Neural progenitor cell (in vitro differentiated cells): ENCODE data around the gene IFIT1B. TPM values are rescaled to one million over a fixed set of nuclear protein-coding genes. Genes with fewer than 3 reads are reported as not detected.

ENCODE experiments used
- DNase-seq: peaks from one replicate; pipeline ENCODE4 v3.0.0-alpha.2; 2016; ENCODE audit warnings: low spot score
- H2AFZ ChIP-seq: fragments of 200-600 bp; sonication (generic); replicated peaks from 2 replicates; pipeline ENCODE4 v1.6.1; 2016; ENCODE audit warnings: antibody characterized with exemption
- H3F3A ChIP-seq: fragments of 200-600 bp; sonication (generic); 2 replicates; pipeline ENCODE4 v1.6.1; 2016; ENCODE audit warnings: antibody characterized with exemption, low read depth
- H3K27ac ChIP-seq: fragments of 200-600 bp; sonication (generic); 2 replicates; pipeline ENCODE4 v1.5.1; 2016; ENCODE audit warnings: mild to moderate bottlenecking
- H3K27me3 ChIP-seq: fragments of 200-600 bp; sonication (generic); 2 replicates; pipeline ENCODE4 v1.6.1; 2016; ENCODE audit warnings: mild to moderate bottlenecking, moderate library complexity
- H3K36me3 ChIP-seq: fragments of 200-600 bp; sonication (generic); 2 replicates; pipeline ENCODE4 v1.5.1; 2016
- H3K4me1 ChIP-seq: fragments of 200-600 bp; sonication (generic); 2 replicates; pipeline ENCODE4 v1.6.1; 2016; ENCODE audit warnings: mixed run types
- H3K4me2 ChIP-seq: fragments of 200-600 bp; sonication (generic); 2 replicates; pipeline ENCODE4 v1.6.1; 2016
- H3K4me3 ChIP-seq: fragments of 200-600 bp; sonication (generic); 2 replicates; pipeline ENCODE4 v1.5.1; 2016
- H3K79me2 ChIP-seq: fragments of 200-600 bp; sonication (generic); 2 replicates; pipeline ENCODE4 v1.6.1; 2016; ENCODE audit warnings: low read depth
- H3K9ac ChIP-seq: fragments of 200-600 bp; sonication (generic); 2 replicates; pipeline ENCODE4 v1.6.1; 2016
- H3K9me3 ChIP-seq: fragments of 200-600 bp; sonication (generic); 2 replicates; pipeline ENCODE4 v1.5.1; 2016; ENCODE audit warnings: low read depth
- H4K20me1 ChIP-seq: fragments of 200-600 bp; sonication (generic); 2 replicates; pipeline ENCODE4 v1.6.1; 2016; ENCODE audit warnings: low read depth
- H3K27ac Mint-ChIP-seq: 3 replicates; pipeline ENCODE4 v1.8.0; 2021; ENCODE audit warnings: mixed read lengths
- H3K27me3 Mint-ChIP-seq: 2 replicates; pipeline ENCODE4 v1.8.0; 2022; ENCODE audit warnings: low read depth, mild to moderate bottlenecking, inconsistent platforms, moderate library complexity, mixed read lengths; ENCODE audit not compliant: insufficient read depth
- H3K36me3 Mint-ChIP-seq: 3 replicates; pipeline ENCODE4 v1.8.0; 2021; ENCODE audit warnings: mixed read lengths
- H3K4me1 Mint-ChIP-seq: 3 replicates; pipeline ENCODE4 v1.8.0; 2021; ENCODE audit warnings: mixed read lengths
- H3K4me3 Mint-ChIP-seq: 3 replicates; pipeline ENCODE4 v1.8.0; 2021; ENCODE audit warnings: mild to moderate bottlenecking, moderate library complexity, mixed read lengths
- H3K9me3 Mint-ChIP-seq: 3 replicates; pipeline ENCODE4 v1.8.0; 2020; ENCODE audit warnings: mixed read lengths
- CTCF ChIP-seq: fragments of 200-600 bp; sonication (generic); IDR thresholded peaks from 2 replicates; pipeline ENCODE4 v1.5.1; 2017; ENCODE audit warnings: antibody characterized with exemption, mild to moderate bottlenecking
- EZH2 ChIP-seq: fragments of 200-600 bp; sonication (generic); IDR thresholded peaks from 2 replicates; pipeline ENCODE4 v1.6.1; 2017; ENCODE audit warnings: antibody characterized with exemption, mild to moderate bottlenecking, moderate library complexity
- EZH2phosphoT487 ChIP-seq: fragments of 200-600 bp; sonication (generic); IDR thresholded peaks from 2 replicates; pipeline ENCODE4 v1.6.1; 2017; ENCODE audit warnings: antibody characterized with exemption
- total RNA-seq: library from RNA; depleted of rRNA; stranded (reverse); fragments of >200 nt; gene quantifications from 2 replicates; pipeline ENCODE4 v1.2.3, GENCODE V29; 2015; ENCODE audit warnings: low replicate concordance

IFIT1B gene
- total RNA-seq, 1 donor from 2014 or later, result not detected

GRCh38 chr10:89343089-89343767 lies 34.6 kb upstream of the IFIT1B start:
- peaks cover 20% of the 10 kb centered on the region for H3F3A ChIP-seq
- no peaks in the 10 kb centered on the region for H3K9me3 ChIP-seq
- Mint-ChIP-seq H3K4me3 (no peak overlapping the region), H3K27ac (peak overlapping the region; percentile 20), H3K36me3 (peaks cover 3% of the 10 kb centered on the region), H3K27me3 (peaks cover 2% of the 10 kb centered on the region), H3K9me3 (no peaks in the 10 kb centered on the region), H3K4me1 (peaks cover 38% of the 10 kb centered on the region)
- DNase-seq, result no peak
- no peaks in the 10 kb centered on the region for H4K20me1 ChIP-seq
- H2AFZ ChIP-seq, result peak overlapping the region; percentile 14
- no peaks in the 10 kb centered on the region for H3K36me3 ChIP-seq
- H3K4me1 ChIP-seq, result peaks cover 40% of the 10 kb centered on the region
- no peaks in the 10 kb centered on the region for H3K27me3 ChIP-seq
- no peaks in the 10 kb centered on the region for H3K79me2 ChIP-seq
- H3K9ac ChIP-seq, result no peak overlapping the region
- H3K4me2 ChIP-seq, result no peak overlapping the region
- no peak overlapping the region for H3K4me3 ChIP-seq
- no peak overlapping the region for H3K27ac ChIP-seq
- no peak for TF ChIP-seq EZH2phosphoT487
- no peak for TF ChIP-seq EZH2
- TF ChIP-seq CTCF, result no peak

- Histone ChIP-seq H3K9ac (no peak overlapping the region), H3K27me3 (no peaks in the 10 kb centered on the region), H3K4me3 (no peak overlapping the region), H2AFZ (no peak overlapping the region), H3K27ac (no peak overlapping the region), H3K9me3 (no peaks in the 10 kb centered on the region), H4K20me1 (no peaks in the 10 kb centered on the region), H3K79me2 (no peaks in the 10 kb centered on the region), H3K4me1 (peaks cover 49% of the 10 kb centered on the region), H3K36me3 (no peaks in the 10 kb centered on the region), H3K4me2 (no peak overlapping the region), H3F3A (peaks cover 27% of the 10 kb centered on the region)
- no peak for DNase-seq
- H3K27ac Mint-ChIP-seq, result no peak overlapping the region
- H3K9me3 Mint-ChIP-seq, result no peaks in the 10 kb centered on the region
- H3K4me1 Mint-ChIP-seq, result peaks cover 48% of the 10 kb centered on the region
- no peak overlapping the region for H3K4me3 Mint-ChIP-seq
- no peak for TF ChIP-seq EZH2phosphoT487
- TF ChIP-seq EZH2, result no peak
- no peak for TF ChIP-seq CTCF
- peaks cover 2% of the 10 kb centered on the region for H3K27me3 Mint-ChIP-seq
- peaks cover 1% of the 10 kb centered on the region for H3K36me3 Mint-ChIP-seq
Measured at GRCh38 chr10:89344156-89344555, 33.7 kb upstream of the IFIT1B start.

GRCh38 chr10:89345367-89346000 lies 32.4 kb upstream of the IFIT1B start:
- H4K20me1 ChIP-seq, result no peaks in the 10 kb centered on the region
- H3K4me1 Mint-ChIP-seq, result peaks cover 54% of the 10 kb centered on the region
- no peak overlapping the region for H3K4me3 ChIP-seq
- no peaks in the 10 kb centered on the region for H3K9me3 ChIP-seq
- no peak for DNase-seq
- peaks cover 52% of the 10 kb centered on the region for H3K4me1 ChIP-seq
- no peak overlapping the region for H3K27ac Mint-ChIP-seq
- no peaks in the 10 kb centered on the region for H3K36me3 ChIP-seq
- no peak overlapping the region for H3K9ac ChIP-seq
- H3K27ac ChIP-seq, result no peak overlapping the region
- no peaks in the 10 kb centered on the region for H3K27me3 ChIP-seq
- H2AFZ ChIP-seq, result no peak overlapping the region
- H3K27me3 Mint-ChIP-seq, result no peaks in the 10 kb centered on the region
- TF ChIP-seq EZH2 (no peak), CTCF (no peak), EZH2phosphoT487 (no peak)
- no peaks in the 10 kb centered on the region for H3K79me2 ChIP-seq
- no peak overlapping the region for H3K4me2 ChIP-seq
- no peaks in the 10 kb centered on the region for H3K9me3 Mint-ChIP-seq
- no peak overlapping the region for H3K4me3 Mint-ChIP-seq
- peaks cover 27% of the 10 kb centered on the region for H3F3A ChIP-seq
- peaks cover 1% of the 10 kb centered on the region for H3K36me3 Mint-ChIP-seq
